ENCODE data around the gene SMYD3.

GRCh38 chr1:246078126-246078887 lies 428.8 kb downstream of the SMYD3 start:
- TF ChIP-seq CTCF (IDR thresholded peaks at IDR 0.05) (no peak), POLR2A (IDR thresholded peaks at IDR 0.05; ENCODE audit: low read depth) (no peak)
